NAMALWA (cell line): ENCODE measurements around the gene LEMD2.

Source experiments
- DNase-seq: peaks from one replicate; pipeline ENCODE4 v3.0.0-alpha.2; 2015; ENCODE audit warnings: low spot score

LEMD2 gene

DNA sequence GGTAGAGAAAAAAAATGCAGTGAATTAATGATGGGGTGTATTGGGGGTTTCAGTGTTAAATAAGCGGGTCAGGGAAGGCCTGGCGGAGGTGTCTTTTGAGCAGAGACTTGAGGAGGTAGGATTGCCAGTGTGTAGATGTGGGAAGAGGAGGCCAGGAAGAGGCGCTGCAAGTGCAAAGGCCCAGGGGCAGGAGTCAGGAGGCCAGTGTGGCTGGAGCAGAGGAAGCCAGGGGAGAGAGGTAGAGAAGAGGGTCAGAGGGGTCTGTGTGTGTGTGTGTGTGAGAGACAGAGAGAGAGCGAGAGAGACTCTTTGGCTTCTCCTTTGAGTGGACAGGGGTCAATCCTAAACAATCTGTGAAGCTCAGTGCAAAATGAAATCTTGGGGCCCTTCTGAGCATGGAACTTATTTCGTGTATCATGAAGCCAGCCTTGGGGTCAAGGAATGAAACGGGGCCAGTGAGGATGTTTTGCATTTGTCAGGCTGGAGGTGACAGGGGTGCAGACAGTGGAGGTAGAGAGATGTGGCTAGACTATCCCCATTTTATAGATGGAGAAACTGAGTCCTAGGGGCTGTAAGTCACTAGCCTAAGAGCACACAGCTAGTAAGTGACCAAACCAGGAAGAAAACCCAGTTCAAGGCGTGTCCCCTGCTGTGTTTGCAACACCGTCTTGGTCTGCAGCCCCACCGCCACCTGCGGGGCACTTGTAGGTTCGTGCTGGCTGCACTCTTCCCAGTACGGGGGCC lies 32.5 kb downstream of the LEMD2 start:
- DNase-seq: no peak

DNA sequence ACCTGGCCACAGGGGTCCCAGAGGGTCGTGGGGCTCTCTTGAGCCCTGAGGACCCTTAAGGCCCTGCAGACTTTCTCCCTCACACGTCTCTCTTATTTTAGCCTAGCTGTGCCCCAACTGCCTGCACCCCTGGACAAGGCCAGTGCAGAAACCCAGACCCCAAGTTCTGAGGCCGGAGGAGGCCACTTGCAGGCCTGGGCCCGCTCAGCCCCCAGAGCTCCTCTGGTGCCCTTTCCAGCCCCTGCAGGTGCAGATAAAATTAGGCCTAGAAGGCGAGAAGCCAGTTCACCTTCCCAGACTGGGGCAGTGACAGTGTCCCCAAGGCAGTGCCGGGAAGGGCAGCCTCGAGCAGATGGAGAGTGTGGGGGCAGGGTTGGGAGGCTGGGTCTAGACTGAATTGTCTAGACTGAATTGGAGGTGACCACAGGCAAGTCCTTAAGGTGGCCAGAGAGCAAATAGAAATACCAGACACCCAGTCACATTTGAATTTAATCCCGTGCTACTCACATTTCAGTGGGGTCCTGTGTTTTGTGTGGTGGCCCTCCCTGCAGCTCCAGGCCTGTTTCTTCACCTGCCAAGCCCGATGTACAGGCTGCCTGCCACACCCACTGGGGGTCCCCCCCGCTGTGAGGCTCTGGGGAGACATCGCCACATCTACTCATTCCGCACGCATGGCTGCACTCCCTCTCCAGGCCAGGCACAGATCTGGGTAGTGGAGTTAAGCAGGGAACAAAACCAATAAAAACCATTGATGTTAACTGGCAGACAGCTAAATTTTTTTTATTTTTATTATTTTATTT lies 33.7 kb downstream of the LEMD2 start:
- DNase-seq: no peak

DNA sequence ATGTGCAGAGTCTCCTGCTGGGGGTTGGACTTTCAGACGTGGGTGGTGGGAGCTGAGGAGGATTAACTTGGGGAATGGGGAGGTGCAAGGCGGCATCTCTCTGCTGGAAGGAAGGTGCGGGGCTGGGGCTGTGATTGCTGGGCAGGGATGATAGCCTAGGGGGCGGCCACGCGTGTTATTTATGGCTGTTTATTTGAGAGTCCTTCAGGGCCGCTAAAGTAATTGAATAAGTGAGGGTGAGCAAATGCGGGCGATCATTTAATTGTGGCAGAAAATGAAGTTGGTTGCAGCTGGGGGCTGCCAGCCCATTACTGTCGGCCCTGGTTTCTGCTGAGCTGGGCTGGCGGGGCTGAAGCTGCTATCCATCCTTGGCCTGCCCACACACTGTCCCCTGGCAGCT lies 34.7 kb downstream of the LEMD2 start:
- no peak for DNase-seq

DNA sequence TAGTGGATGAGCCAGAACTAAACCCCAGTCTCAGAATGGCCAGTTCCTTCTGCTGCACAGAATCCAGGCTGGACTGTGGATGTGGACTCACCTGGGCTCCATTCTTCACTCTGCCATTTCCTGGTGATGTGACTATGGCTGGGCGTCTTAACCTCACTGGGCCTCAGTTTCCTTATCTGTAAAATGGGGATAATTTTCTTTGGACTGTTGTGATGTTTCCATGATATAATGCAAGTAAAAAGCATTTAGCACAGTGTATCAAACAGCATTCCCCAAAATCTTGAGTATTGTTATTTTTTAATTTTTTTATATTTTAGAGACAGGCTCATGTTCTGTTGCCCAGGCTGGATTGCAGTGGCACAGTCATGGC lies 36.3 kb downstream of the LEMD2 start:
- DNase-seq: no peak

GRCh38 chr6:33751771-33752645 lies 36.9 kb downstream of the LEMD2 start:
- no peak for DNase-seq

- DNase-seq: no peak
Observed at GRCh38 chr6:33750244-33750991, 38.5 kb downstream of the LEMD2 start.

DNA sequence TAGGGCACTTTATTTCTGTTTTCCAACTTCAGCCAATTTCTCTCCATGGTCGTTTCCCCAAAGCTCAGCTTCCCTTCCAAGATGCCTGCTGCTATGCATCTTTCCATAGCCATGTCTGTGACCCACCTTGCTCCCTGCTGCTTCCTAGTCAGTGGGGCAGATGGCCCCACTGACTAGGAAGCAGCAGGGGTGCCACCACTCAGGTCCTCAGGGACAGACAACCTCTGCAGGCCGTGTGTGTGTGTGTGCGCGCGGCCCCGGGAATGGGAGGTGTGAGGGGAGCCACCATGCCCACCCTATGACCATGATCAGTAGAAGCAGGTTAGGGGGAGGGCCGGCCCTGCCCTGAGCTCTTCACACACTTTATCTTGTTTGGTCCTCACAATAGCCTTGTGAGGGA lies 39.5 kb downstream of the LEMD2 start:
- DNase-seq: no peak

DNA sequence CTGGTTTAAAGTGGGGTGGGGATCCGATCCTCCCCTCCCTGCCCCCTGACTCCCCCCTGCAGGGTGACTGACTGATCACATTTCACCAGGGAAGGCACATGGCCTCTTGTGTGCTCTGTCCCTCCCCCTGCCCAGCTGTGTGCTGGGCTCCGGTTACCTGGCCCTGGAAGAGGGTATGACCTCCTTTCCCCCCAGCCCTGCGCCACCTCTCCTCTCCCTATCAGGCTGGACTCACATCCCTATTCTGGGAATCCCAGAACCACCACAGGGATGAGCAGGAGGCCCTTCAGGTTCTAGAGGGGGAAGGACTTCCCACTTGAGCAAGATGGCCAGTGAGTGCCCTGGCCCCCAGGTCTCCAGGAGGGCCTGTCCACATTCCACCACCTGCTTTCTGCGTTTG lies 40.1 kb downstream of the LEMD2 start:
- no peak for DNase-seq

- no peak for DNase-seq
Observed at GRCh38 chr6:33747823-33748222, 41.1 kb downstream of the LEMD2 start.

GRCh38 chr6:33746651-33747100 lies 42.3 kb downstream of the LEMD2 start, which contains the start of gene IP6K3:
IP6K3 (minus strand) TSS chr6:33746905; CDS start chr6:33735476, 11,429 bp downstream.
- DNase-seq: no peak

- no peak for DNase-seq
Observed at GRCh38 chr6:33746036-33746600, 42.8 kb downstream of the LEMD2 start.

DNA sequence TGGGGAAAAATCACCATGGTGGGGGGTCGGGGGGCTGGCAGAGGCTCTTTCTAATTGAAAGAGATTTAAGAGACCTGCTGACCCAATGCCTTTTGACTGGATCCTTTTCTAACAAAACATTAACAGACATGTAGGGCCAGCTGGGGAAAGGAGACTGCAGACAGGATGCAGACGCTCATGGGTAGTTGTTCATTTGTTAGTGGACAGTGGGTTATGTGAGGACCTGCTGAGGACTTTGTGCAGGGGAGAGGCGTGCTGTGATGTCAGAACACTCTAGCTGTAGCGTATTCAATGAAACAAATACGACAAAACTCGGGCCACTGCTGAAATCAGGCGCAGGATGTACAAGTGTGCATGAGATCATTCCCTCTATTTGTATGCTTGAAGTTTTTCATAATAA lies 43.4 kb downstream of the LEMD2 start:
- DNase-seq: no peak

GRCh38 chr6:33744895-33745546 lies 43.9 kb downstream of the LEMD2 start:
- no peak for DNase-seq

- DNase-seq: peak; percentile 86
Observed at GRCh38 chr6:33744001-33744848, 44.7 kb downstream of the LEMD2 start.

DNA sequence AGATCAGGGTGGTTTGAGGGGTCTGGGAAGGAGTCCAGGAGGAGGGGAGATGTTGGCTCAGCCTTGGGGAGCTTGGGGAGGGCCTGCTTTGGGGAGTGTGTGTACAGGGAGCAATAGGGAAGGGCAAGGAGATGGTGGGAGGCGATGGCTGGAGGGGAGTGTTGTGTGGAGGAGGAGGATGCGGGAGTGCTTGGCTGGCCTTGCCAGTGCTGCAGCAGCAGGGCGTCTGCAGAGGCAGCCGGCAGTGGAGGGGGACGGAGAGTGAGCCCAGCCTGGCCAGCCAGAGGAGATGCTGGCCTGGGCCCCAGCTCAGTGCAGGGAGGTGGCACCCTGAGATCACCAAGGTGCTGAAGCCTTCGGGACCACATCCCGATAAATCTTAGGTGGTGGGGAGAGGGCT lies 46.1 kb downstream of the LEMD2 start:
- no peak for DNase-seq

DNA sequence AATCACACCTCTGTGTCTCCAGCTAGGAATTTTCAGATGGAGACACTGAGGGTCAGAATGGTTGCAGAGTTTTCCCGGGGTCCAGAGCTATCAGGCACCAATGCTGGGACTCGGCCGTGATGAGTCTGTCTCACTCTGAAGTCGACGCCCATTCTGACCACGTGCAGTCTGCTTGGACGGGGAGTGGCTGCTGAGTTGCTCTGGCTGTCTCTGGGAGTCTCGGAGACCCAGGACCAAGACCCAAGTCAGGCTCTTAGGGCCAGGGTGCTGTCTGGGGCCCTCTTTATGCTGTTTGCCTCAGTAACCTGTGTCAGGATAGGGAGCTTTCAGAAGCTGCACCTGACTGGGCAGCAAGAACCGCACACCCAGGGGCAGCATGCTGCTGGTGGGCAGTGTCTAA lies 46.8 kb downstream of the LEMD2 start:
- DNase-seq: no peak

- DNase-seq: no peak
Observed at GRCh38 chr6:33740794-33741193, 48.1 kb downstream of the LEMD2 start.

DNA sequence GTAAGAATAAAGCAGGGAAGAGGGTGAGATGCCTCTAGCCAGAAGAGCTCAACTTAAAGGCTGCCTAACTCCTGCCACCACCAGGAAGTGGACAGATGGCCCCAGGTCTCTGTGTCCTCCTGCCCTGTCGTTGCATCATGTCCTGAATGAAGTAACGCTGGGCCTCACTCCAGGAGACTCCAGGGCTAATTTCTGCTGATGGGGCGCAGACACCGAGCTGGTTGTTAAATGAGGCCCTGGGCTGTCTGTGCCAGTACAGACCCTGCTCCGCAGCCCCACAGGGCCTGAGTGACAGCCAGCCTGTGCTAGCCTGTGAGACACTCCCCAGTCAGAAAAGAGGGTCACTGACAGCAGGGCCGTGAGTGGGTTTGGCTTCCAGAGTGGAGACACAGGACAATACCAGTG lies 48.7 kb downstream of the LEMD2 start:
- DNase-seq: no peak

DNA sequence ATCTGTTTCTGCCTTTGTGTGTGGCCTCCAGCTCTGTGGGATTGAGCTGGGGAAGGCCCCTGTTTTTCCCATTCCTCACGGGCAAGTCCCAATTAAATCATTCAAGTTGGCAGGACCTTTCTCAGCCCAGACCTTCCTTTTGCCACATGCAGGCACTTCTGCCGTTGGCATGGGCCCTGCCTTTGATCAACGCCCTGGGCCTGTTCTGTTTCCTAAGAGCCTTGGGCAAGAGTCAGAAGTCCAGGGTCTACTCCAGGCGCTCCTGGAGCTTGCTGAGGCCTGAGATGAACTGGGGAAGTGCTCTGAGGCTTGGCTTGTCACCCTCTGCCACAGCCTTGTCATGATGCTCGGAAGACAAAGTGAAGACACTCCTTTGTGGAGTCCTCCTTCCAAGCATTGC lies 49.4 kb downstream of the LEMD2 start:
- DNase-seq: no peak

DNA sequence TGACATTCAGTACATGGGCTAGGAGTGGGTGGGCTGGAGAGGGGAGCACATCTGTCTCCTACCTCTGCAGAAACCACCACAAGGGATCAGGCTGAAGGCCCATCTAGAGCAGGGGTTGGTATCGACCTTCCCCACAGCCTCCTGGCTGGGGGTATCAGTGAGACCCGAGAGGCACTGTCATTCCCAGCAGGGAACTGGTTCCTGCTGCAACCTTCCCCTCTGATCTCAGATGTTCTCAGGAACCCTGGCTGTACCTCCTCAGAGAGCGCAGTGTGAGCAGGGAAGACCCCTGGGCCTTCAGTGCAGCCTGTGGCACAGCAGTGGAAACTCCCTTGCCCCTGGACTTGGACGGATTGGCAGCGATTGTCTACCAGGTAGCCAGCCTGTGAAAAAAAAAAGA lies 50.1 kb downstream of the LEMD2 start:
- no peak for DNase-seq
